Adrenal gland (tissue), 12 donors: ENCODE results near the gene INHBE. TPM values are rescaled to one million over a fixed set of nuclear protein-coding genes. Genes with fewer than 3 reads are reported as not detected.
"Not testable (repeated sequence)": the region's sequence is repeated elsewhere in the genome, so short reads cannot be mapped to it uniquely, and the experiment has no call there.

ENCODE experiments used
- DNase-seq, 7 donors: peaks; one replicate each; pipeline ENCODE4 v3.0.0-alpha.2; 2019 to 2020
- H3K27ac ChIP-seq, 5 donors: fragments of 200-600 bp; sonication (generic) in 4 of 5; 1 replicate in 3 of 5; 2 replicates in 2 of 5; pipeline versions ENCODE4 v1.5.1 to v1.8.0; 2016 to 2020; ENCODE audit warnings: mild to moderate bottlenecking in 1 of 5
- H3K27me3 ChIP-seq: fragments of 200-600 bp; 2 replicates; pipeline ENCODE4 v1.8.0; 2021
- H3K36me3 ChIP-seq, 2 donors: fragments of 200-600 bp; replicated peaks in 1 of 2; 1 replicate in 1 of 2; 2 replicates in 1 of 2; pipeline versions ENCODE4 v1.5.1 to v1.8.0; 2018 to 2022
- H3K4me1 ChIP-seq, 2 donors: fragments of 200-600 bp; replicated peaks in 1 of 2; 1 replicate in 1 of 2; 2 replicates in 1 of 2; pipeline versions ENCODE4 v1.5.1 to v1.8.0; 2018 to 2021
- H3K4me3 ChIP-seq, 4 donors: fragments of 200-600 bp; sonication (generic) in 3 of 4; one replicate each; pipeline ENCODE4 v1.5.1; 2016 to 2018
- H3K9me3 ChIP-seq, 3 donors: fragments of 200-600 bp; sonication (generic) in 1 of 3; replicated peaks in 1 of 3; 1 replicate in 2 of 3; 2 replicates in 1 of 3; pipeline versions ENCODE4 v1.5.1 to v1.8.0; 2016 to 2021
- POLR2A ChIP-seq, 2 donors: fragments of 450-650 bp; IDR thresholded peaks; one replicate each; pipeline ENCODE4 v1.6.1; 2017; ENCODE audit warnings: antibody characterized with exemption in 2 of 2, mild to moderate bottlenecking in 2 of 2, moderate library complexity in 1 of 2
- WGBS, 4 donors: extraction: QIAGEN DNeasy Blood & Tissue Kit in 2 of 4; methylation state at CpG; one replicate each; pipeline versions ENCODE4 v1.1.5 to v1.1.7; 2013 to 2017; 5-methylcytosine and 5-hydroxymethylcytosine counted together
- intact Hi-C, 2 donors: fragments of 100-400 bp; cut with DNase I; formaldehyde crosslinking; loops; one replicate each; pipeline versions ENCODE4 v1.14.1 to v1.15.0; 2022 to 2023
- polyA plus RNA-seq, 3 donors: library from polyadenylated mRNA; stranded (reverse); fragments of 200-250 nt in 2 of 3; fragments of 350-450 nt in 1 of 3; fragmentation: Illumina TruSeq in 1 of 3; extraction: RNeasy Lipid Tissue Mini Kit (QIAGEN cat#74804) in 1 of 3; gene quantifications; one replicate each; pipeline ENCODE4 v1.2.3, GENCODE V29; 2013 to 2014
- total RNA-seq, 9 donors: library from RNA; depleted of rRNA in 4 of 9; stranded (reverse); fragments of >200 nt in 4 of 9; fragments of 120-200 nt in 1 of 9; fragmentation: NEBNext Ultra II Directional in 1 of 9; extraction: Animal tissue kit (Norgen Biotek cat#: 25700) in 1 of 9; gene quantifications; one replicate each; pipeline versions ENCODE4 v1.1.0 to v1.2.4, GENCODE V29; 2013 to 2023
- TF ChIP-seq, protein P1 (sequence below), 6 experiments: fragments of 450-650 bp in 4 of 6; fragments of 200-600 bp in 2 of 6; sonication (generic) in 1 of 6; IDR thresholded peaks; 1 replicate in 5 of 6; 2 replicates in 1 of 6; pipeline versions ENCODE4 v1.5.1 to v1.8.0; 2016 to 2021; ENCODE audit warnings: antibody characterized with exemption in 6 of 6, mild to moderate bottlenecking in 2 of 6, moderate library complexity in 1 of 6
- donor health status: healthy with polysubstance abuse.
- donor health status: Bipolar disorder and iron deficiency.
- donor health status: DM: yes; HTN: yes; CAD: no.
- donor health status: DM: no; HTN: no; CAD: no.
- donor health status: DM: no; HTN: no; CAD: no.
- donor health status: DM: yes; HTN: yes; CAD: no.

Gene INHBE
- total and polyA plus RNA-seq, 12 donors, result 0.11 TPM; not detected in 11

DNA sequence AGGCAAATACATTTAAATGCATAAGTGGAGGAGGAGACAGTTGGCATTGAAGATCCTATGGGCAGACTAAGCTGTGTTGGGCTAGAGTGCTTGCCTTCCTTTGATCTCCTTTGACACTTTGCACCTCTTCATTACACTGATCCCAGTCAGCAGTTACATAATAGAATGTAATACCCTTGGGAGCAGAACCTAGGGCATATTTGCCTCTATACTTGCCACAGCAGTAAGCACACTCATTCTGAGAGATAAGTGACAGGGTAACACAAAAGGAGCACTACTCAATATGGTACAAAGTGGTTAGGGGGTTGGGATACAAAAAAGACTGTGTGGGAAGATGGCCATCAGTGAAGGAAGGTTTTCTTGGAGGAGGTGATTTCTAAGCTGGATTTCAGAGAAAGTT, 41.7 kb downstream of the INHBE start:
- peaks cover 0 to 52% of the 10 kb centered on the region in 2 donors for H3K36me3 ChIP-seq
- H3K4me3 ChIP-seq, result no peak overlapping the region
- no peaks in the 10 kb centered on the region for H3K4me1 ChIP-seq
- no peak for DNase-seq
- intact Hi-C loops, result no loop called here
- no peaks in the 10 kb centered on the region for H3K27me3 ChIP-seq
- no peak for TF ChIP-seq POLR2A (IDR thresholded peaks at IDR 0.05)
- TF ChIP-seq, protein P1, sequence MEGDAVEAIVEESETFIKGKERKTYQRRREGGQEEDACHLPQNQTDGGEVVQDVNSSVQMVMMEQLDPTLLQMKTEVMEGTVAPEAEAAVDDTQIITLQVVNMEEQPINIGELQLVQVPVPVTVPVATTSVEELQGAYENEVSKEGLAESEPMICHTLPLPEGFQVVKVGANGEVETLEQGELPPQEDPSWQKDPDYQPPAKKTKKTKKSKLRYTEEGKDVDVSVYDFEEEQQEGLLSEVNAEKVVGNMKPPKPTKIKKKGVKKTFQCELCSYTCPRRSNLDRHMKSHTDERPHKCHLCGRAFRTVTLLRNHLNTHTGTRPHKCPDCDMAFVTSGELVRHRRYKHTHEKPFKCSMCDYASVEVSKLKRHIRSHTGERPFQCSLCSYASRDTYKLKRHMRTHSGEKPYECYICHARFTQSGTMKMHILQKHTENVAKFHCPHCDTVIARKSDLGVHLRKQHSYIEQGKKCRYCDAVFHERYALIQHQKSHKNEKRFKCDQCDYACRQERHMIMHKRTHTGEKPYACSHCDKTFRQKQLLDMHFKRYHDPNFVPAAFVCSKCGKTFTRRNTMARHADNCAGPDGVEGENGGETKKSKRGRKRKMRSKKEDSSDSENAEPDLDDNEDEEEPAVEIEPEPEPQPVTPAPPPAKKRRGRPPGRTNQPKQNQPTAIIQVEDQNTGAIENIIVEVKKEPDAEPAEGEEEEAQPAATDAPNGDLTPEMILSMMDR (IDR thresholded peaks at IDR 0.05), result no peak
- H3K9me3 ChIP-seq, result no peaks in the 10 kb centered on the region
- no peak overlapping the region for H3K27ac ChIP-seq

GRCh38 chr12:57497223-57498131, 42.4 kb downstream of the INHBE start:
- no peak for DNase-seq
- intact Hi-C loops, result no loop called here
- H3K4me1 ChIP-seq, result no peaks in the 10 kb centered on the region
- peaks cover 0 to 53% of the 10 kb centered on the region in 2 donors for H3K36me3 ChIP-seq
- WGBS, 4 donors, result 92 to 95% (median 94%) methylated on average over 12 of the region's 12 CpGs
- no peak overlapping the region for H3K27ac ChIP-seq
- no peak overlapping the region for H3K4me3 ChIP-seq
- H3K9me3 ChIP-seq, result no peaks in the 10 kb centered on the region
- TF ChIP-seq, protein P1 (IDR thresholded peaks at IDR 0.05), result no peak
- TF ChIP-seq POLR2A (IDR thresholded peaks at IDR 0.05), result no peak
- H3K27me3 ChIP-seq, result no peaks in the 10 kb centered on the region

DNA sequence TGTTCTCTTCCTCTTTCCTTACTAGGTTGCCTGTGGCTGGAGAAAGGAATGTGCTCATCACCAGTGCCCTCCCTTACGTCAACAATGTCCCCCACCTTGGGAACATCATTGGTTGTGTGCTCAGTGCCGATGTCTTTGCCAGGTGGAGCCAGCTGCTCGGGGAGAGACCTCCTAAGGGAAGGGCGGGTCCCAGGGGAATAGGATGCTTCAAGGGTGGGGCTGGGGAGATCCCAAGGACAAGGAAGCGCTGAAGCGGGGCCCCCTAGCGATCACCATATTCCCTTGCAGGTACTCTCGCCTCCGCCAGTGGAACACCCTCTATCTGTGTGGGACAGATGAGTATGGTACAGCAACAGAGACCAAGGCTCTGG, 43.0 kb downstream of the INHBE start:
- no peak for DNase-seq
- intact Hi-C loops, result no loop called here
- Histone ChIP-seq H3K4me1 (no peaks in the 10 kb centered on the region), H3K27me3 (no peaks in the 10 kb centered on the region), H3K27ac (no peak overlapping the region), H3K4me3 (no peak overlapping the region), H3K36me3 (peaks cover 0 to 55% of the 10 kb centered on the region in 2 donors), H3K9me3 (no peaks in the 10 kb centered on the region)
- TF ChIP-seq, protein P1 (IDR thresholded peaks at IDR 0.05), result no peak
- TF ChIP-seq POLR2A (IDR thresholded peaks at IDR 0.05), result no peak
- WGBS, 4 donors, result 88 to 93% (median 90%) methylated on average over 5 to 9 of the region's 9 CpGs

DNA sequence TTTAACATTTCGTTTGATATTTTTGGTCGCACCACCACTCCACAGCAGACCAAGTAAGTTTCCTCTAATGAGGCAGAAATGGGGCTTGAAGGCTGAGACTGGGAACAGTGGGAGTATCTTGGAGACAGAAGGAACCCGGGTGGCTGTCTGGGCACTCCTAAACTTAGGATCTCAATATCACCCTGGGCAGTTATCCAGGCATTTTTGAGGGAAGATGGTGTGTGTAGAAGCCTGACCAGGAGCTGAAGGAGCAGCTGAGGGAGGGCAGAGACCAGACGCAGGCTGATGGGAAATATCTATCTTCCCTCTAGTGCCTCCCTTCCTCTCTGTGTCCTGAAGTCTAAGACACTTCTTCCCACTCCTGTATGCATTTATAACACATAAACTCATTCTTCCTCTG, 43.5 kb downstream of the INHBE start:
- Histone ChIP-seq H3K4me3 (no peak overlapping the region), H3K9me3 (no peaks in the 10 kb centered on the region), H3K27ac (no peak overlapping the region), H3K4me1 (no peaks in the 10 kb centered on the region), H3K27me3 (no peaks in the 10 kb centered on the region), H3K36me3 (peaks cover 0 to 59% of the 10 kb centered on the region in 2 donors)
- intact Hi-C loops, result no loop called here
- 93 to 98% (median 95%) methylated on average over 4 of the region's 4 CpGs for WGBS, 4 donors
- no peak for TF ChIP-seq POLR2A (IDR thresholded peaks at IDR 0.05)
- no peak for DNase-seq

DNA sequence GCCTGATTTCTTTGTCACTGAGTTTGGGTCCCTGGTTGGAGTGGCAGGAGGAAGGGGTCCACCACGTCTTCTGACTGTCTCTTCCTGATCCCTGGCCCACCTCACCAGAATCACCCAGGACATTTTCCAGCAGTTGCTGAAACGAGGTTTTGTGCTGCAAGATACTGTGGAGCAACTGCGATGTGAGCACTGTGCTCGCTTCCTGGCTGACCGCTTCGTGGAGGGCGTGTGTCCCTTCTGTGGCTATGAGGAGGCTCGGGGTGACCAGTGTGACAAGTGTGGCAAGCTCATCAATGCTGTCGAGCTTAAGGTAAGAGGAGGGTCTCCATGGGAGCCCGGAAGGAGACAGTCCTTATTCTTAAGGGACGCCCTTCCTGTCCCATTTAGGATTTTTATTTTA, 45.1 kb downstream of the INHBE start:
- intact Hi-C loops, result no loop called here
- no peaks in the 10 kb centered on the region for H3K9me3 ChIP-seq
- TF ChIP-seq, protein P1 (IDR thresholded peaks at IDR 0.05), result no peak
- no peak for TF ChIP-seq POLR2A (IDR thresholded peaks at IDR 0.05)
- no peak overlapping the region for H3K4me3 ChIP-seq
- H3K4me1 ChIP-seq, result no peaks in the 10 kb centered on the region
- no peak for DNase-seq
- WGBS, 4 donors, result 92 to 97% (median 95%) methylated on average over 9 to 11 of the region's 11 CpGs
- no peaks in the 10 kb centered on the region for H3K27me3 ChIP-seq
- H3K27ac ChIP-seq, result no peak overlapping the region
- peaks cover 0 to 73% of the 10 kb centered on the region in 2 donors for H3K36me3 ChIP-seq

- DNase-seq, result not testable (repeated sequence)
Observed at GRCh38 chr12:57502311-57502969, 47.3 kb downstream of the INHBE start.

DNA sequence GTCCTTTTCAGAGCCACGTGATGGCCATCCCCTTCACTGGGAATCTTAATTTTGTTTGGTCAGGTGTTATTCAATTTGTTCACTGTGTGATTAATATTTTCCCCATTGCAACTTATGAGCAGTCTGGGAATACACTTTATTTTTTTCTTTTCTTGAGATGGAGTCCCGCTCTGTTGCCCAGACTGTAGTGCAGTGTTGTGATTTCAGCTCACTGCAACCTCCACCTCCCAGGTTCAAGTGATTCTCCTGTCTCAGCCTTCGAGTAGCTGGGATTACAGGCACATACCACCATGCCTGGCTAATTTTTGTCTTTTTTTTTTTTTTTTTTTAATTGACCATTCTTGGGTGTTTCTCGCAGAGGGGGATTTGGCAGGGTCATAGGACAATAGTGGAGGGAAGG, 51.4 kb downstream of the INHBE start:
- H3K9me3 ChIP-seq, H3K4me1 ChIP-seq, H3K27ac ChIP-seq, intact Hi-C loops, DNase-seq, H3K27me3 ChIP-seq, H3K4me3 ChIP-seq: not testable (repeated sequence)
- WGBS, 4 donors, result 80 to 96% (median 91%) methylated on average over 4 of the region's 4 CpGs
- H3K36me3 ChIP-seq, result peaks cover 0 to 68% of the 10 kb centered on the region in 2 donors

More at GRCh38 chr12:57502311-57502969, 47.3 kb downstream of the INHBE start:
- H3K9me3 ChIP-seq, H3K4me1 ChIP-seq, H3K4me3 ChIP-seq, intact Hi-C loops, H3K27ac ChIP-seq, H3K27me3 ChIP-seq: not testable (repeated sequence)
- WGBS, 4 donors, result 95 to 97% (median 97%) methylated on average over 21 to 22 of the region's 22 CpGs
- peaks cover 0 to 79% of the 10 kb centered on the region in 2 donors for H3K36me3 ChIP-seq
